GM18505 (cell line): Measurements from ENCODE around the gene KMT2B.
"Not testable (repeated sequence)": the region's sequence is repeated elsewhere in the genome, so short reads cannot be mapped to it uniquely, and the experiment has no call there.

Experiments
- ATAC-seq: cut with Tn5 transposase; IDR thresholded peaks from one replicate; pipeline ENCODE4 v1.9.1; 2021; ENCODE audit not compliant: unreplicated experiment
- POLR2A ChIP-seq: IDR thresholded peaks from 4 replicates; pipeline ENCODE4 v1.6.1; 2011; ENCODE audit warnings: borderline replicate concordance; ENCODE audit not compliant: insufficient read depth, insufficient read length; ENCODE audit errors: extremely low read depth

KMT2B gene

DNA sequence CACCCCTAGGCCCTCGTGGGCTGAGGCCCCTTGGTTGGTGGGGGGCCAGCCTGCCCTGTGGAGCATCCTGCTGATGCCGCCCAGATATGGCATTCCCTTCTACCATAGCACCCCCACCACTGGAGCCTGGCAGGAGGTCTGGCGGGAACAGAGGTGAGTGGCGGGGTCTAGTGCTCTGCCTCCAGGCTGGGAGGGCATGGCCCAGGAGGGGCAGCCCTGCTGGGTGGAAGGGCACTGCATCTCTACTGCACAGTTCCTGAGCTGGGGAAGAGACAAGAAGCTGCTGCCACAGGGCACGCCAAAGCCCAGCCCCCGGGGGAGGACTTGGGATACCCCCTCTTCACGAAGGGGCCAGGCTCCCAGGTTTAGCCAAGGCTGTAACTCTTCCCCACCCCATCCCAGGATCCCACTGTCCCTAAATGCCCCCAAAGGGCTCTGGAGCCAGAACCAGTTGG, 2.4 kb upstream of the KMT2B start:
- TF ChIP-seq POLR2A: no peak
- no peak for ATAC-seq

DNA sequence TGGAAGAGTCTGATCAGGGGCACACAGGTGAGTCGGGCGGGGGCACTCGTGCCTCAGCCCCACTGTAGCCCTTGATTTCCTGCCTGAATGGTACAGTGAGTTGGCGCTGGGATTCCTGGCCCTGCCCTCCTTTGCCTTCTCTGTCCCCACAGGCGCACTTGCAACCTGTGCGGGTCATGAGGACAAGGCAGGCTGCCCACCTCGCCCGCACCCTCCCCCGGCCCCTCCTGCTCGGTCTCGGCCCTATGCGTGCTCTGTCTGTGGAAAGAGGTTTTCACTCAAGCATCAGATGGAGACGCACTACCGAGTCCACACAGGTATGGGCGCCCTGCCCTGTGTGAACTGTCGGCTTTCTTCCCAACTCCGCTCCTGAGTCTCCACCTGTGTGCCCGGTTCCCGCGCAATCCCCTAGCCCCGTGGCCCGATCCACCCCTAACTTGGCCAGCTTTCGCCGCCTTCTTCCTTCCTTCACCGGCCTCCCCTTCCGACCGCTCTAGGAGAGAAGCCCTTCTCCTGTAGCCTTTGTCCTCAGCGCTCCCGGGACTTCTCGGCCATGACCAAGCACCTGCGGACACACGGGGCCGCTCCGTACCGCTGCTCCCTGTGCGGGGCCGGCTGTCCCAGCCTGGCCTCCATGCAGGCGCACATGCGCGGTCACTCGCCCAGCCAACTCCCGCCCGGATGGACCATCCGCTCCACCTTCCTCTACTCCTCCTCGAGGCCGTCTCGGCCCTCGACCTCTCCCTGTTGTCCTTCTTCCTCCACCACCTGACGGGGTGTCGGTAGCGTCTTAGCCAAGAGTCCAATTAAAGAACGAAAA, 1.6 kb upstream of the KMT2B start:
- TF ChIP-seq POLR2A: no peak
- no peak for ATAC-seq

DNA sequence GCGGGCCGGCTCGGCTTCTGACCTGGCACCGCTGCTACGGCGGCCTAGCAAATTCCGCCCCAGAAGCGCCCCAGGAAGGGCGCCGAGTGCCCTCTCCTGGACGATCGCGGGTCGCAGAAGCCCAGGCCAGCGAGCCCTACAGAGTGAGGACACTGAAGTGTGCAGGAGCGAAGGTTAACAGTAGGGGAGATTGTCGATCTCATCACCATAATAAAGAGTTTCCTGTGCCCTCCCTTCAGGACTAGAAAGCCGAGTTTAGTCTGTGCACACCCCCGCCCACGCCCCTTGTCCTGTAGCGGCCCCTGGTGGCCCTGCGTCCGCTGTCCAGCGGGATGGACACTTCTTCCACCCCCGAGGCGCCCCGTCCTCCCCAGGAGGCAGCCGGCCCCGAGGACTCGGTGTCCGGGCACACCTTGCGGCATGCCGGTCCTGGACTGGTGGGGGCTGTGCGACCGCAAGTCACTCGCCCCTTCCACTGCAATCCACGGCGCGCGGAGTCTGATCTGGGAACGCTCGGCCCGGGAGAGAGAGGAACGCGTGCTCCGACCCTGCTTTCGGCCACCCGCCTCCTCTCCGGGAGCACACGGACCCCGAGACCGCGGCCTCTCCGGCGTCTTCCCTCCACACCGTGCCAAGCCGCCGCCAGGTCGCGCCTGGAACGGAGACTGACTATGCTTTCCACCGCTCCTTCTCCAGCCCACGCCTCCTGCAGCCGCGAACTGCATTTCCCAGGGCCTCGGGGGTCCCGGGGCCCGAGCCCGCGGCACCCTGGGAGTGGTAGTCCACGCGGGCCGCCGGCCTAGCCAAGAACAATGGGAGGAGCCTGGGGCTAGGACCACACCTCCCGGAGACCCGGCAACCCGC, 770 bp upstream of the KMT2B start:
- TF ChIP-seq POLR2A: no peak
- peak; percentile 53 for ATAC-seq

DNA sequence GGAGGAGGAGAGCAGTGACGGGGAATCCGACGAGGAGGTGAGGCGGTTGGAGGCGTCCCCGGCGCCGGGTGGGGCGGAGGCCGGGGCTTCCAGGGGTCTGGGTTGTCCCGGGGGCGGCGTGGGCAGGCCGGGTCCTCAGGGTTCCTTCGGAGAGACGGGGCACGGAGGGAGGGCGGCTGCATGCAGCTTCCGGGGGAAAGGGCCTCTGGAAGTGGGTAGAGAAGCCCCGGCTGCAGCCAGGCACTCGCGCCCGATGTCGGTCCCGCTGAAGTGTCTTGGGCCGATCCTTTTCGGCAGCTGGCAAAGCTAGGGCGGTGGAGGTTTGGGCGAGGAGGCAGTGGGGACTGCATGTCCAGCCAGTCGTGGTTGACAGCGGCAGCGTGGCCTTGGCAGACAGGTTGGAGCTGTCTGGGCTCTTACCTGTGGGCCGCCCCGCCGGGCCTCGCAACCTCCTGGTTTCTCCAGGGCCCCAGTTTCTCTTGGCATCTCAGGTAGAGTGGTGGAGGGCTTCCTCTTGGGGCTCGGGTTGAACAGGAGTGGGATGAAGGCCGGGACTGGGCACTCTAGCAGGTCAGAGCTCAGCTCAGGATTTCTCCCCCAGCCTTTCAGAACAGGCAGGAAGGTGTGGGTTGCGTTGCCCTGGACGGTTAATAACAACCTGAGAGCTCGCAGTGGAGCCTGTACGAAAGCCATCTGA, 690 bp downstream of the KMT2B start:
- peak; percentile 3 for ATAC-seq
- no peak for TF ChIP-seq POLR2A

DNA sequence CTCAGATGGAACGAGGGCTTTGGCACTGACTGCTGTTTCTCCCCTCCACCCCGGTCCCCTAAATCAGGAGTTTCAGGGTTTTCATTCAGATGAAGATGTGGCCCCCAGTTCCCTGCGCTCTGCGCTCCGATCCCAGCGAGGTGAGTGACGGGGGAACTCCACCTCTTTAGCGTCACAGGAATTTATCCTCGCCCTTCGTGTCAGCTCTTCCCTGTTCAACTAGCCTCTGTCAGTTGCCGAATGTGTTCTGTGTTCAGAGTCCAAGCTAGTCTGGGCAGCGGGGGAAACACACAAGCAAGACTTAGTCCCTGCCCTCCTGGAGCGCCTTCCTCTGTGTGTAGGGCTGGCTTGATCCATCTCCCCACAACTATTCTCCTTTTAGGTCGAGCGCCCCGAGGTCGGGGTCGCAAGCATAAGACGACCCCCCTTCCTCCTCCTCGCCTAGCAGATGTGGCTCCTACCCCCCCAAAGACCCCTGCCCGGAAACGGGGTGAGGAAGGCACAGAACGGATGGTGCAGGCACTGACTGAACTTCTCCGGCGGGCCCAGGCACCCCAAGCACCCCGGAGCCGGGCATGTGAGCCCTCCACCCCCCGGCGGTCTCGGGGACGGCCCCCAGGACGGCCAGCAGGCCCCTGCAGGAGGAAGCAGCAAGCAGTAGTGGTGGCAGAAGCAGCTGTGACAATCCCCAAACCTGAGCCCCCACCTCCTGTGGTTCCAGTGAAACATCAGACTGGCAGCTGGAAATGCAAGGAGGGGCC, 1.8 kb downstream of the KMT2B start:
- TF ChIP-seq POLR2A: peak; percentile 5
- no peak for ATAC-seq

DNA sequence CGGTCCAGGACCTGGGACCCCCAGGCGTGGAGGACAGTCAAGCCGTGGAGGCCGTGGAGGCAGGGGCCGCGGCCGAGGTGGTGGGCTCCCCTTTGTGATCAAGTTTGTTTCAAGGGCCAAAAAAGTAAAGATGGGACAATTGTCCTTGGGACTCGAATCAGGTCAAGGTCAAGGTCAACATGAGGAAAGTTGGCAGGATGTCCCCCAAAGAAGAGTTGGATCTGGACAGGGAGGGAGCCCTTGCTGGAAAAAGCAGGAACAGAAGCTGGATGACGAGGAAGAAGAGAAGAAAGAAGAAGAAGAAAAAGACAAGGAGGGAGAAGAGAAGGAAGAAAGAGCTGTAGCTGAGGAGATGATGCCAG, 2.3 kb downstream of the KMT2B start:
- ATAC-seq: no peak
- no peak for TF ChIP-seq POLR2A

DNA sequence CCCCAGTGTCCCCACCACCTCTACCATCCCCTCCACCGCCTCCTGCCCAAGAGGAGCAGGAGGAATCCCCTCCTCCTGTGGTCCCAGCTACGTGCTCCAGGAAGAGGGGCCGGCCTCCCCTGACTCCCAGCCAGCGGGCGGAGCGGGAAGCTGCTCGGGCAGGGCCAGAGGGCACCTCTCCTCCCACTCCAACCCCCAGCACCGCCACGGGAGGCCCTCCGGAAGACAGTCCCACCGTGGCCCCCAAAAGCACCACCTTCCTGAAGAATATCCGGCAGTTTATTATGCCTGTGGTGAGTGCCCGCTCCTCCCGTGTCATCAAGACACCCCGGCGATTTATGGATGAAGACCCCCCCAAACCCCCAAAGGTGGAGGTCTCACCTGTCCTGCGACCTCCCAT, 2.8 kb downstream of the KMT2B start:
- no peak for ATAC-seq
- TF ChIP-seq POLR2A: no peak

DNA sequence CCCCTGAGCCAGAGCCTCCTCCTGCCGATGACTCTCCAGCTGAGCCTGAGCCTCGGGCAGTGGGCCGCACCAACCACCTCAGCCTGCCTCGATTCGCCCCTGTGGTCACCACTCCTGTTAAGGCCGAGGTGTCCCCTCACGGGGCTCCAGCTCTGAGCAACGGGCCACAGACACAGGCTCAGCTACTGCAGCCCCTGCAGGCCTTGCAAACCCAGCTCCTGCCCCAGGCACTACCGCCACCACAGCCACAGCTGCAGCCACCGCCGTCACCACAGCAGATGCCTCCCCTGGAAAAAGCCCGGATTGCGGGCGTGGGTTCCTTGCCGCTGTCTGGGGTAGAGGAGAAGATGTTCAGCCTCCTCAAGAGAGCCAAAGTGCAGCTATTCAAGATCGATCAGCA, 3.6 kb downstream of the KMT2B start:
- TF ChIP-seq POLR2A: peak; percentile 23
- no peak for ATAC-seq

DNA sequence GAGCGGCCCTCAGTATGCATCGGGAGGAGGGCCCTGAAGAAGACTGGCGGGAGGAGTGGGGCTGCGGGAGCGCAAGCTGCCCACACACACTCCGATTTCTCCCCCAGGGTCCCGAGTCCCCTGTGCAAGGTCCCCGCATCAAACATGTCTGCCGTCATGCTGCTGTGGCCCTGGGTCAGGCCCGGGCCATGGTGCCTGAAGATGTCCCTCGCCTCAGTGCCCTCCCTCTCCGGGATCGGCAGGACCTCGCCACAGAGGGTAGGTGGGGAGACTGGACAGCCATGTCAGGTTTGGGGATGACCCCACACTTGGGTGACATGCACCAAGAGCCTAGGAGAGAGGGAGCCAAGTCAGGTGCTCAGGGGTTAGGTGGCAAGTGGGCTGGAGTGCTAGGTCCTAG, 4.7 kb downstream of the KMT2B start:
- TF ChIP-seq POLR2A: peak; percentile 6
- ATAC-seq: no peak

DNA sequence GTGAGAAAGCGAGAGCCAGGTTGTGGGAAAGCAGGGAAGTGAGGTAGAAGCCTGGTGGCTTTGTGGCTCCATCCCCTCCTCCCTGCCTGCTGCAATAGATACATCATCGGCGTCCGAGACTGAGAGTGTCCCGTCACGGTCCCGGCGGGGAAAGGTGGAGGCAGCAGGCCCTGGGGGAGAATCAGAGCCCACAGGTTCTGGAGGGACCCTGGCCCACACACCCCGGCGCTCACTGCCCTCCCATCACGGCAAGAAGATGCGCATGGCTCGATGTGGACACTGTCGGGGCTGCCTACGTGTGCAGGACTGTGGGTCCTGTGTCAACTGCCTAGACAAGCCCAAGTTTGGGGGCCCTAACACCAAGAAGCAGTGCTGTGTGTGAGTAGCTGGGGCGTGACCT, 5.1 kb downstream of the KMT2B start:
- no peak for TF ChIP-seq POLR2A
- no peak for ATAC-seq

DNA sequence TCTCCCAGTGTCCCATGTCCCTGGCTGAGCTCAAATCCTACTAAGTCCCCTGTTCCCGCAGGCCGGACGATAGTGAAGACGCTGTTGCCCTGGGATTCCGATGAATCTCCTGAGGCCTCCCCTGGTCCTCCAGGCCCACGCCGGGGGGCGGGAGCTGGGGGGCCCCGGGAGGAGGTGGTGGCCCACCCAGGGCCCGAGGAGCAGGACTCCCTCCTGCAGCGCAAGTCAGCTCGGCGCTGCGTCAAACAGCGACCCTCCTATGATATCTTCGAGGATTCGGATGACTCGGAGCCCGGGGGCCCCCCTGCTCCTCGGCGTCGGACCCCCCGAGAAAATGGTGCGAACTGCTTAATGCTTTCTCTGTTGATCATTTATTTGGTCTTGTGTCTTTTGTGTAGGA, 5.9 kb downstream of the KMT2B start:
- no peak for TF ChIP-seq POLR2A

DNA sequence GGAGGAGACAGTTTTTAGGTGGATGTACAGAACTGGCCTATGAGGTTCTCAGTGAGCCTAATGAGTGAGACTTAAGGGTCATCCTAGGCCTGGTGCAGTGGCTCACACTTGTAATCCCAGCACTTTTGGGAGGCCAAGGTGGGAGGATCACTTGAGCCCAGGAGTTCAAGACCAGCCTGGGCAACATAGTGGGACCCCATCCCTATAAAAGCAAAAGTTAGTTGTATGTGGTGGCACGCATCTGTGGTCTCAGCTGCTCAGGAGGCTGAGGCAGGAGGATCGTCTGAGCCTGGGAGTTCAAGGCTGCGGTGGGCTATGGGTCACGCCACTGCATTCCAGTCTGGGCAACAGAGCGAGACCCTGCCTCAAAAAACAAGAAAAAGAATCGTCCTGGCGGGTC, 6.3 kb downstream of the KMT2B start:
- not testable (repeated sequence) for ATAC-seq

More for the DNA sequence above, 5.9 kb downstream of the KMT2B start:
- ATAC-seq: no peak

DNA sequence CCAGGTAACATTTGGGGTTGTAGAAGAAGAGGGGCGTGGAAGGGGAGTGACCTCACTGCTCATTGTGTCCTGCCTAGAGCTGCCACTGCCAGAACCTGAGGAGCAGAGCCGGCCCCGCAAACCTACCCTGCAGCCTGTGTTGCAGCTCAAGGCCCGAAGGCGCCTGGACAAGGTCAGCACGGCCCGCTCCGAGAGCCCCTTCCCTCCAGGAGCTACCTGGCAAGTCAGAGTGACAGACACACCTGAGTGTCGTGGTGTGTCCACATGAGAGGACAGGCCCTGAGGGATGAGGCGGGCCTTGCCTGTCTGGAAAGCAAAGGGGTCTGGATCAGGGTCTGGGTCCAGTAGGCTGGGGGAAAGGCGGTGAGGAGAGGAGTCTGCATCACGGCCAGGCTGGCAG, 6.8 kb downstream of the KMT2B start:
- TF ChIP-seq POLR2A: no peak
- ATAC-seq: no peak

DNA sequence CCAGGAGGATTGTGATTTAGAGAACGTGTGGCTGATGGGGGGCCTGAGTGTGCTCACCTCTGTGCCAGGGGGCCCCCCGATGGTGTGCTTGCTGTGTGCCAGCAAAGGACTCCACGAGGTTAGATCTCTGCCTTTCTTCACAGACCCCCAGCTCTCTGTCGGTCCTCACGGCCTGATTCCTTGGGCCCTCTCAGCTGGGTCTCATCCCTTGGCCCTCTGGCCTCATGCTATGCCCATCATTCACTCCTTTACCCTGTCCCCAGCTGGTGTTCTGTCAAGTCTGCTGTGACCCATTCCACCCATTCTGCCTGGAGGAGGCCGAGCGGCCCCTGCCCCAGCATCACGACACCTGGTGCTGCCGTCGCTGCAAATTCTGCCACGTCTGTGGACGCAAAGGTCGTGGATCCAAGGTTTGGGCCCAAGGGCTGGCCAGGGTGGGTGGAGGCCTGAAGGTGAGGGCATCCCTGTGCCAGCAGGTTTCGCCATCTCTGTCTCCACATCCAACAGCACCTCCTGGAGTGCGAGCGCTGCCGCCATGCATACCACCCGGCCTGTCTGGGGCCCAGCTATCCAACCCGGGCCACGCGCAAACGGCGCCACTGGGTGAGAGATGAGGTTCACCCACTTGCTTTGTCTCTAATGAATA, 7.5 kb downstream of the KMT2B start:
- TF ChIP-seq POLR2A: no peak
- no peak for ATAC-seq
